Stimulated activated CD4-positive, alpha-beta T cell treated with anti-CD3 and anti-CD28 coated beads, Interleukin-2, amount 100 ng/mL, for 4 hours (primary cell): ENCODE measurements around the gene THADA.
"Not testable (repeated sequence)": the region's sequence is repeated elsewhere in the genome, so short reads cannot be mapped to it uniquely, and the experiment has no call there.

Experiments used
- DNase-seq: peaks from one replicate; pipeline ENCODE4 v3.0.0-alpha.2; 2020; ENCODE audit warnings: low read depth

The THADA gene

GRCh38 chr2:43605079-43605655, 9.3 kb upstream of the THADA start:
- DNase-seq: no peak

GRCh38 chr2:43604674-43605073, 8.8 kb upstream of the THADA start:
- DNase-seq: no peak

GRCh38 chr2:43600596-43600995, 4.8 kb upstream of the THADA start:
- not testable (repeated sequence) for DNase-seq

GRCh38 chr2:43594875-43595274, 963 bp downstream of the THADA start:
- no peak for DNase-seq

GRCh38 chr2:43593254-43593653, 2.6 kb downstream of the THADA start:
- DNase-seq: no peak

GRCh38 chr2:43592443-43592842, 3.4 kb downstream of the THADA start:
- no peak for DNase-seq

GRCh38 chr2:43585708-43586107, 10.1 kb downstream of the THADA start:
- no peak for DNase-seq

GRCh38 chr2:43579275-43579981, 16.4 kb downstream of the THADA start:
- DNase-seq: no peak

- DNase-seq: no peak
These were observed 18.6 kb downstream of the THADA start for GRCh38 chr2:43576981-43577892.

GRCh38 chr2:43572244-43572643, 23.6 kb downstream of the THADA start:
- no peak for DNase-seq

GRCh38 chr2:43569921-43570320, 25.9 kb downstream of the THADA start:
- DNase-seq: no peak

GRCh38 chr2:43568228-43568627, 27.6 kb downstream of the THADA start:
- no peak for DNase-seq

- no peak for DNase-seq
These were observed 29.4 kb downstream of the THADA start for GRCh38 chr2:43566461-43566729.

- no peak for DNase-seq
These were observed 32.2 kb downstream of the THADA start for GRCh38 chr2:43563679-43564078.

- no peak for DNase-seq
These were observed 35.6 kb downstream of the THADA start for GRCh38 chr2:43560231-43560547.

- DNase-seq: no peak
These were observed 36.2 kb downstream of the THADA start for GRCh38 chr2:43559391-43560230.

- no peak for DNase-seq
These were observed 38.6 kb downstream of the THADA start for GRCh38 chr2:43557196-43557595.

GRCh38 chr2:43556256-43556655, 39.6 kb downstream of the THADA start:
- DNase-seq: no peak

- DNase-seq: no peak
These were observed 42.4 kb downstream of the THADA start for GRCh38 chr2:43553341-43553855.

- DNase-seq: no peak
These were observed 43.8 kb downstream of the THADA start for GRCh38 chr2:43551990-43552389.

- not testable (repeated sequence) for DNase-seq
These were observed 47.5 kb downstream of the THADA start for GRCh38 chr2:43548381-43548780.

- no peak for DNase-seq
These were observed 53.4 kb downstream of the THADA start for GRCh38 chr2:43542285-43542933.
